Posterior cingulate gyrus (tissue), 11 donors: ENCODE measurements around the gene TMOD1.
"Not testable (repeated sequence)": the region's sequence is repeated elsewhere in the genome, so short reads cannot be mapped to it uniquely, and the experiment has no call there.

Source experiments
- DNase-seq, 10 donors: peaks; one replicate each; pipeline versions ENCODE4 v3.0.0 to v3.0.0-alpha.2; 2020 to 2021; ENCODE audit warnings: mixed read lengths in 3 of 10
- intact Hi-C: fragments of 100-400 bp; cut with DNase I; formaldehyde crosslinking; loops from one replicate; pipeline ENCODE4 v1.15.1; 2023

TMOD1 gene

DNA sequence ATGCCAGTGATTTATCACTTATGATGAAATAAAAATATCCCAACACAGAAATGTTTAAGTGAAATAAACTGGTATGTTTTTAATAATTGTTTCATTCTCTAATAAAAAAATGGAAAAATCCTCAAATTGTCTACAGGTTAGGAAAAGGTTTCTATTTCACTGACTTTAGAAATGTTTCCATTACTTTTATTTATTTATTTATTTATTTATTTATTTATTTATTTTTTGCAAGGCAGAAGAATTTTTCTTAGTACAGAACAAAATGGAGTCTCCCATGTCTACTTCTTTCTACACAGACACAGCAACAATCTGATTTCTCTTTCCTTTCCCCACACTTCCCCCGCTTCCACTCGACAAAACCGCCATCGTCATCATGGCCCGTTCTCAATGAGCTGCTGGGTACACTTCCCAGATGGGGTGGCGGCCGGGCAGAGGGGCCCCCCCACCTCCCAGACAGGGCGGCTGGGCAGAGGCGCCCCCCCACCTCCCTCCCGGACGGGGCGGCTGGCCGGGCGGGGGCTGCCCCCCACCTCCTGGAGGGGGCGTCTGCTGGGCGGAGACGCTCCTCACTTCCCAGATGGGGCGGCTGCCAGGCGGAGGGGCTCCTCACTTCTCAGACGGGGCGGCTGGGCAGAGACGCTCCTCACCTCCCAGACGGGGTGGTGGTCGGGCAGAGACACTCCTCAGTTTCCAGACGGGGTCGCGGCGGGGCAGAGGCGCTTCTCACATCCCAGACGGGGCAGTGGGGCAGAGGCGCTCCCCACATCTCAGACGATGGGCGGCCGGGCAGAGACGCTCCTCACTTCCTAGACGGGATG, 3.7 kb upstream of the TMOD1 start:
- DNase-seq, result peak in 1 of 10 donors; percentile 67
- intact Hi-C loops, result not testable (repeated sequence)

DNA sequence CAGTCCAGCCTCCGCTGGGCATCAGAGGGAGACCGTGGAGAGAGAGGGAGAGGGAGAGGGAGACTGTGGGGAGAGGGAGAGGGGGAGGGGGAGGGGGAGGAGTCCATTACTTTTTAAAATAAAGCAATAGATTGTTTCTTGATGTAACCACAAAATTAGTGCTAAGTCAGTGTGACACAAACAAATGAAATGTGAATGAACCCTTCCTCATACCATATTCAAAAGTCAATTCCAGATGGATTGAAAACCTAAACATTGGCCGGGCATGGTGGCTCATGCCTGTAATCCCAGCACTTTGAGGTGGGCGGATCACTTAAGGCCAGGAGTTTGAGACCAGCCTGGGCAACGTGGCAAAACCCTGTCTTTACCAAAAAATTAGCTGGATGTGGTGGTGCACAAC, 2.6 kb upstream of the TMOD1 start:
- intact Hi-C loops, DNase-seq: not testable (repeated sequence)

GRCh38 chr9:97500263-97500662, 1.2 kb upstream of the TMOD1 start:
- intact Hi-C loops, result loop anchor here (5.0 kb wide), 1 partner anchor 62 kb away; no protein-coding TSS in a partner anchor
- DNase-seq, result no peak

DNA sequence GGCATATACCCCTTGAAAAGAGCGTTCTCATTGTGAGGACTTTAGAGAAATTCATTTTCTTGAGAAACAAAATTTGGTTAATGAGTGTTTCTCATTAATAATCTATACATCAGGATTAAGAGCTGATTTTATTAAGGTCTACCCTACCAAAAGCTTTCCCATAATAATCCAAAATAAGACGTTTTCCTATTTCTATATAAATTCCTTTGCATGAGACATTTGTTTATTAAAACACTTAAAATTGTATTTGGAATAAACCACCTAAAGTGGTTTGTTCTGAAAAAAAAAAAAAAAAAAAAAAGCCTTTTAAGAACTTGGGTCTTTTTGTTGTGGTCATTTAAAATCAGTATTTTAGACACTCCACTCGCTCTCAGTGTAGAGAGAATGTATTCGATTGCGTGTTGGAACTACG, 695 bp upstream of the TMOD1 start:
- no peak for DNase-seq
- intact Hi-C loops, result loop anchor here (1.0 to 5.0 kb wide), 2 partner anchors 62 to 89 kb away; no protein-coding TSS in a partner anchor

DNA sequence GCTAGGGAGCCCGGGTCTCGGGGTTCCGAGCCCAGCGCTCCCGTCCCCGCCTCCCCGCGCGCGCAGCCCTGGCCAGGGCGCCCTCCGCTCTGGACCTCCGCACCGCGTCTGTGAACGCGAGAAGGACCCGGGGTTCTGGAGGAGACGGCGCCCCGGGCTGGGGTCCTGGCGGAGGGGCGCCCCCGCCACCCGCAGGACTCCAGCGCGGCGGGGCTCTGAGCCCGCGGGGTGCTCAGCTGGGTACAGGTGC, 431 bp downstream of the TMOD1 start:
- DNase-seq, result no peak
- intact Hi-C loops, result loop anchor here (1.0 to 5.0 kb wide), 3 partner anchors 33 to 91 kb away; no protein-coding TSS in a partner anchor

DNA sequence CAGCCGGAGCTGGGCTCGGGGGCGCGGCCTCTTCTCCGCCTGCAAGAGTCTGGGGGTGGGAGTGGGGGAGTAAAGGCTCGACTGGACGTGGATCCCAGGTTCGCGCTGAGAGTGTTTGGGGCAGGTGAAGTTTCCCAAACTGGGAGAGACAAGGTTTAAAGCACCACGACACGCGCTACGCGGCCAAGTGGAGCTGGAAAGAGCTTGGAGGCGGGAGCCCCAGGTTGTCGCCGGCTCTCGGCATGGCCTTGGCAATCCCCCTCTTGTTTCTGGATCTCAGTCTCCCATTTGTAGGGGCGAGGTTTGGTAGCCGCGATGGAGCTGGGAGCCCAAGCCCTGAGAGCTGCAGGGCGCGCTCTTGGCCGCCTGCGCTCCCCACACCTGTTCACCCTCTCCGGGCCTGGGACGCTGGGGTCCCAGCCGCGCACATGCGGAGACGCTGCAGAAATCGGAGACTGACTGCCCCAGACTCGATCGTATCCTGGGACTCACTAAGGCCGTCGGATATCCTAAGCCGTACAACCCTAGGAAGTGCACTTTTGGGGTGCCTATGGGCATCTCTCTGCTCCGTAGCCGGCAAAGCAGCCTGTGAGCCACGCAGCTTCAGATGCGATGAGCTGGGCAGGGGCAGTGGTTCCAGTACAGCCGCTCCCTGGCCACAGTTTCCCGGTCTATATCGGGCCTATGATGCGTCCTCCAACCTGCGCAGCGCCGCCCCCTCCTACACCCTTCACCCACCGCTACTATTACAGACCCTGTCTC, 937 bp downstream of the TMOD1 start:
- intact Hi-C loops, result loop anchor here (2.0 to 5.0 kb wide), 2 partner anchors 34 to 60 kb away; no protein-coding TSS in a partner anchor
- DNase-seq, result peak in 3 of 10 donors; percentile 14 to 83 (median 77)

- peak in 1 of 10 donors; percentile 80 for DNase-seq
- intact Hi-C loops, result loop anchor here (2.0 to 5.0 kb wide), 2 partner anchors 34 to 59 kb away; no protein-coding TSS in a partner anchor
Observed at GRCh38 chr9:97502984-97503861, 1.8 kb downstream of the TMOD1 start.

DNA sequence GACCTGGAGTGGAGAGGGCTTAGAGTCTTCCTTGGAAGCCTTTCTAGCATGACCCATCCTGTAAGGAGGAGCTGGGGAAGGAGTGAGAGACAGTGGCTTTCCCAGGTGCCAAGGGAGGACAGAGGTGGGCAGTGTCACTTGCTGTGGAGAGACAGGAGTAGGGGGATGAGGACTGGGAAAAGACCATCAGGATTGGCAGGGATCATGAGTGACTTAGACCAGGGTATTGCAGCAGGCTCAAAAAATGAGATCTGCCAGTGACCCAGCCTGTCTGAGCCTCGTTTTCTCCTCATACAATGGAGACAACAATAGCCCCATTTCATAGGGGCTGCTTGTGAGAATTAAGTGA, 2.4 kb downstream of the TMOD1 start:
- intact Hi-C loops, result loop anchor here (2.0 to 5.0 kb wide), 2 partner anchors 35 to 58 kb away; no protein-coding TSS in a partner anchor
- DNase-seq, result no peak

DNA sequence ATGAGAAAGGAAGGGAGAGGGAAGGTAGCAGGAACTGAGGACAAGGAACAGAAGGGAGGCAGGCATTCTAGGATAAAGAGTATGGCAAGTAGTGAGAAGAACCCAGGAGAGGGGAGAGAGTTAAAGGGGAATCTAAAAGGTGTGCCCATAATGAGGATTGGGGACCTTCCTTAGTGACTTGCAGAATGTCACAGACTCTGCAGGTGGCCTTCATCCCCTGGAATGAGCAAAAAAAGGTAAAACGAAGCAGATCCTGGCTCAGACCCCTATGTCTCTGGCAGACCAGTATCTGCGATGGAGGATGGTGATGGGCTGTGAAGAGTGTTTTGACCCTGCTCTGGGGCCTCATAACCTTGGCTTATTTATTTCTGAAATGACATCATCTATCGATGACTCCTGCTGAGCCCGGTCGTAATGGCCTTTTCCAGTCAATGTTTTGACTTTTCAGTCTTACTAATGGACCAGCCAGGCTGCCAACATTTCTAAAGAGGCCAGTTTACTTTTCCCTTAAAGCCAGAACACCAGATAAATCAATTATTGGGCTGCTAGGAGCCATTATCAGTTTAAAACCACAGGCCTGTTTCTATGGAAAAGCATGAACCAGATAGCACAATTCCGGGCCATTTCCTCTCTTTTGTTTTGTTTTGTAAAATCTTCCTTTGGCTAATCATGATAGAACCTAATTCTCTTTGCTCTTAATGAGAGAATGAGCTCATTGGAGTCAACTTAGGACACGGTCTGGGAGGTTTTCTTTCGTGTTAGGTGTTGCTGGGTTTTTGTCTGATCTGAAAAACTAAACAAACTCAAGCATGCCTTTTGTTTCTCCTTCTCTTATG, 3.1 kb downstream of the TMOD1 start:
- intact Hi-C loops, result loop anchor here (5.0 kb wide), 1 partner anchor 58 kb away; no protein-coding TSS in a partner anchor
- no peak for DNase-seq

DNA sequence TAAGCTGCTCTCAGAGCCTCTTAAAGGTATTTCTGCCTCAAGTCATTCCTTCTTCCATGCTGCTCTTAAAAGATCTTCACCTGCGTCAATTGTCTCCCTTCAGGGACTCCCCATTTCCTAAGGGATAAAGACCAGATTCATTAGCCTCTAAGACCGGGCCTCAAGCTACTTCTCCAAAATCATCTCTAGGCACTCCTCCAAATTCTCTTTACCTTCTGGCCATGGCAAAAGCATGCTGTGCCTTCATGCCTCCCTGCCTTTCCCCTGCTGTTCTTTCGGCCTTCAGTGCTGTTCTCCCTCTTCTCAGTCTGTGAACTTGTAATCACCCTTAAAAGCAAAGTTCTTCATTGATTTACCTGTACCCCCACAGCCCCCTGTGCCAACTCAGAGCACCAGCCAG, 4.4 kb downstream of the TMOD1 start:
- intact Hi-C loops, result no loop called here
- no peak for DNase-seq

GRCh38 chr9:97506306-97506705, 4.8 kb downstream of the TMOD1 start:
- intact Hi-C loops, result no loop called here

GRCh38 chr9:97506787-97507186, 5.3 kb downstream of the TMOD1 start:
- intact Hi-C loops, result no loop called here
- DNase-seq, result no peak

More at GRCh38 chr9:97506306-97506705, 4.8 kb downstream of the TMOD1 start:
- no peak for DNase-seq

DNA sequence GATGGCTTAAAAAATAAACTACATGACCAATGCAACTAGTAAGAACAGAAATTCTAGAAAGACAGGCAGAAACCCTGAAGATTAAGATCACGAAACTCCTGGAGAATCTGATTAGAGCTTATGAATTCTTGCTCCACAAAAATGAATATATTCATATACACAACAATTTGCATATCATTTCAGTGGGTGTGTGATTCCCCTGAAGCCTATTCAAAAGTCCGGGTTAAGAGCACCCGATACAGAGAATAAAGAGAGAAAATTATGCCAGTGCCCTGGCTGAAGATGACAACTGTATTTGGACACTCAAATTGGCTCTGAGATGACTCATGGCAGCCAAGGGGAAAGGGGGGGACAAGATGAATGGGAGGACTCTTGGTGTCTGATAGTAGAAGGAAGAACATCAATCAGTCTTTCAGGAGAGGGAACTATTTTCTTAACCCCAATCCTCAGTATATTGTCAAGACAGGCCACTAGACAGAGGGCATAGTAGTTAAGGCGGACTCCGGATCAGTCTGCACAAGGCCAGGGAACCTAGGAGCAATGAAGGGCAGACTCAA, 6.0 kb downstream of the TMOD1 start:
- intact Hi-C loops, result no loop called here
- DNase-seq, result no peak

DNA sequence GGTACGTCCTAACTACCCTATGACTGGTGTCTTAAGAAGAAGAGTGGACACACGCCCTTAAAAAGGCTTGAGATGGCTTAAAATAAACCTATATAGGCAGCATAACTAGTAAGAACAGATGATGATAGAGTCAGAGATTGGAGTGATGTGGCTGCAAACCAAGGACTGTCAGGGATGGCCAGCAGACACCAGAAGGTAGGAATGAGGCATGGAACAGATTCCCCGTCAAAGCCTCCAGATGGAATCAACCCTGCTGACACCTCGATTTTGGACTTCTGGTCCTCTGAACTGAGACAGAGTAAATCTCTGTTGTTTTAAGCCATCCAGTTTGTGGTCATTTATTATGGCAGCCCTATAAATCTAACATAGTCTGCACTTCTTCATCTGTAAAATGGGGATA, 7.4 kb downstream of the TMOD1 start:
- intact Hi-C loops, result no loop called here
- no peak for DNase-seq

- intact Hi-C loops, result no loop called here
- peak in 1 of 10 donors; percentile 81 for DNase-seq
Observed at GRCh38 chr9:97510797-97511654, 9.6 kb downstream of the TMOD1 start.

- peak in 1 of 10 donors; percentile 52 for DNase-seq
- intact Hi-C loops, result no loop called here
Observed at GRCh38 chr9:97511655-97512427, 10.4 kb downstream of the TMOD1 start.

DNA sequence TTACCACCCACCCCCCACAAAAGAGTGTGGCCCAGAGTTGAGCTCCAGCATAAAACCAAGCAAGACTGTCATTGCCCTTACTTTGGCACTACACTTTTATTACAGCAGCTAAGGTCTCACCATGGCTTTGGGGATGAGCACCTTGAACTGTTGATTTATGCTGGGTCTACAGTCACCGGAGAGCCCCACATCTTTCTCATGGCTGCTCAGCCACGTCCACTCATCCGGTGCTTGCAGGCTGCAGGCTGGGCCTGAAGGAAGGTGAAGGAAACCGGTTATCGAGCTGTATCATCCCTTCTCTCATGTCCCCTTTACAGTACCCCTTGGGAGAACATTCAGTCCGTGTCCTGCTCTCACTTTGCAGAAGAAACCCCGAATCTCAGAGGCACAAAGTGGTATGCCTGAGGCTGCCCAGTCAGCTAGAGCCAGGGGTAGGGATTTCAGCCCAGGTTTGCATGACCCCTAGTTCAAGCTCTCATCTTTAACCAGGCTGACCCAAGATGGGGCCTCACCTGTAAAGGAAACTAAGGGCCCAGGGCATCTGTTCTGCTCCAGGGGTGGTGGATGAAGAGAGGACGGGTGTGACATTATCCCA, 11.6 kb downstream of the TMOD1 start:
- intact Hi-C loops, result no loop called here
- no peak for DNase-seq
